GM19468 (cell line): ENCODE results near the gene VRK1.
"Not testable (repeated sequence)": the region's sequence is repeated elsewhere in the genome, so short reads cannot be mapped to it uniquely, and the experiment has no call there.

Experiments used
- ATAC-seq: cut with Tn5 transposase; IDR thresholded peaks from one replicate; pipeline ENCODE4 v1.9.1; 2021; ENCODE audit warnings: mild to moderate bottlenecking, moderate library complexity, moderate number of reproducible peaks; ENCODE audit not compliant: unreplicated experiment; ENCODE audit errors: extremely low read depth

The VRK1 gene

DNA sequence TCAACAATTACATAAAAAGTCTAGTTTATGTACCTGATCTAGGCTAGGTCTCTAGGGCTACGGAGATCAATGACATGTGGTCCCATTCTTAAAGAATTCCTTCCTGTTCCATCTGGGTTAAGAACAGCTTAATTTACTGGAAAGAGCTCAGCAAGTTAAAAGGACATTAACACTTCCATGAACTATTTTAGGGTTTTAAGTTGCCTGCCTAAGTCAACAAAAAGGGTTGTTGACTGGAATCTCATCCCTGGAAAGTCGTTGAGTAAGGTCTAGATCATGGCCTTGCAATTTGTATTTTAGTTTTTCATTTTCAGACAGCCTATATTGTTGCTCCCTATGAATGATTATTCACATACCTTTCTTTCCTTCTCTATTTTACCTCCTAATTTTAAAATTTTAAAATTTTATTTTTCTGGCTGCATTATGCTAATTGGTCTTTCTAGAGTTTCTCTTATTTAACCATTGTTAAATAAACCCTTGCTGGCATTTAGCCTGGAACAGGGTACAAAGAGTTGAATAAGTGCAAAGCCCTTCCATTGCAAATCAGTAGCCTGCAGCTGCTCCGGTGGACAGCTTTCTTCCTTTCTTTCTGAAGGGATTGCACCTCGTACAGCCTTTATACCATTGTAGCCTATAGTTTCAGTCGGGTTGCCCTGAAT, 66.3 kb downstream of the VRK1 start:
- ATAC-seq: no peak

DNA sequence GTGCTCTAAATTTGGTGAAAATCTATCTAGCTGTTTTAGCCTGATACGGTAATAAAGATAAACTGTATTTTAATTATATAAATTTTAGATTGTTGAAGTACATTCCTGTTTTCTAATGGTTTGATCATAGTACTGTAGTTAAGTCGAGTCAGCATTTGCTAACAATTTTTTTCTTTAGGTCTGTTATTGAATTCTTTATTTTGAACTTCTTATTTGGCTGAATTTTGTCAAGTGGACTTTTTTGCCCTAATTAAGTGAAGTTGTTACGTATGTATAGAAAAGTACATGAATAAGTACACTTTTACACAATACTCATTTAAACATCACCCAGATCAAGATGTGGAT, 66.8 kb downstream of the VRK1 start:
- no peak for ATAC-seq

- no peak for ATAC-seq
Observed at GRCh38 chr14:96867634-96868033, 70.5 kb downstream of the VRK1 start.

GRCh38 chr14:96874127-96874526, 76.9 kb downstream of the VRK1 start:
- ATAC-seq: no peak

- no peak for ATAC-seq
Observed at GRCh38 chr14:96876747-96877146, 79.6 kb downstream of the VRK1 start.

GRCh38 chr14:96881713-96882112, 84.5 kb downstream of the VRK1 start:
- ATAC-seq: peak; percentile 60

DNA sequence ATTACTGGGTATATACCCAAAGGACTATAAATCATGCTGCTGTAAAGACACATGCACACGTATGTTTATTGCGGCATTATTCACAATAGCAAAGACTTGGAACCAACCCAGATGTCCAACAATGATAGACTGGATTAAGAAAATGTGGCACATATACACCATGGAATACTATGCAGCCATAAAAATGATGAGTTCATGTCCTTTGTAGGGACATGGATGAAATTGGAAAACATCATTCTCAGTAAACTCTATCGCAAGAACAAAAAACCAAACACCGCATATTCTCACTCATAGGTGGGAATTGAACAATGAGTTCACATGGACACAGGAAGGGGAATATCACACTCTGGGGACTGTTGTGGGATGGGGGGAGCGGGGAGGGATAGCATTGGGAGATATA, 86.8 kb downstream of the VRK1 start:
- ATAC-seq: not testable (repeated sequence)

DNA sequence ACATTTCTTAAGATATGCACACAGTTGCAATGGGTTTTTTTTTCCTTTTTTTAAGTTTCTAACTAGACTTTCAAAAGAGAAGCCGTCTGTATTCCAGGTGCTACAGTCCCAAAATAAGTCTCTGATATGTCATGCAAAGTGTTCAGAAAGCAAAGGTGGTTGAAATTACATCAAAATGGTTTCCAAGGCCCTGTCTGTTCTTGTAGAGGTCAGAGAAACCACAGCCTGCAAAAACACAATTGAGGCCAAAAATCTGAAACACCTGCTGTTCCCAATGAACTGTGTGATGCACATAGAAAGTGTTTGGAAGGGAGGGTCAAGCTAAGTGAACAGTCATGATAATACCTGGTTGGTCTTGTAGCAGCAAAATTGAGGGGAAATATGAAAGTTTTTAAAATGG, 91.0 kb downstream of the VRK1 start:
- peak; percentile 71 for ATAC-seq

DNA sequence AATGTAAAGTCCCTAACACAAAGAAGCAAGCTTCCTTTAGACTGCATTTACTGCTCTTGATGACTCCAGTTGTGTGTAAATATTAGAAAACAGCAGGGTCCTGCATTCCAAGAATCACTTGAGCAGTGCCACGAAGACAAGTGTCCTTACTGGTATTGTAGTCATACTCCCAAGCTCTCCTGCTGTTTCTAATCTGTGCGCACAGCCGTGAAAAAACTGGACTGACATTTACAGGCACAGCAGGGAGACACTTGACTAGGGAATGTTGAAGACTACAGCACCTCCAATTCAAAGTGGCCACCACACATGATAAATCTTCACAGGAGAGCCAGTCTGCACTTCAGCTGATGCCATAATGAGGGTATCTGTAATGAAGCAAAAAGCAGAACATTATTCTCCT, 91.4 kb downstream of the VRK1 start:
- ATAC-seq: no peak

GRCh38 chr14:96889091-96889490, 91.9 kb downstream of the VRK1 start:
- no peak for ATAC-seq

DNA sequence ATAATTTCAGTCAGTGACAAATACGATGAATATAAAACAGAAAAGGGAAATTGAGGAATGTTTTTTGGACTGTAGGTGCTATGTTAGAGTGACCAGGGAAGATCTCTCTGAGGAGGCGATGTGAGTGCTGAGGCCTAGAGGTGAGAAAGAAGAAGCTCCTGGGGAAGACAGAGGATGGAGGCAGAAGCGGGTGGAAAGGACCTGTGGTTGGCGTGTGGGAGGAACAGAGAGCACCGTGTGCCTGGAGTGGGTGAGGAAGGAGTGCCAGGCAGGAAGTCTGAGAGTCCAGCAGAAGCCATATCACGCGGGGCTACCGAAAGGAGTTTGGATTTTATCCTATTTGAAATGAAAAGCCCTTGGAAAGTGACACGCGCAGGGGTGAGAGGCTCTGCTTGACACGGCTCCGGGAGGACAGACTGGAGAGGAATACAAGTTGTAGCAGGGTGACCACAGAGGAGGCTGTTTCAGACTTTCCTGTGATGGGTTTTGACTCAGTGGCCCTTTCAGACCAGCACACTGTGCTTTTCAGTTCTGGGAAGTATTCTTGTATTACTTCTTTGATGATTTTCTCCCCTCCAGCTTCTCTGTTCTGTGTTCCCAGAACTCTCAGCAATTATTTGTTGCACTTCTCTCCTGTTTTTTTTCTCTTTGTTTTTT, 96.9 kb downstream of the VRK1 start:
- no peak for ATAC-seq

- ATAC-seq: no peak
Observed at GRCh38 chr14:96894966-96895365, 97.8 kb downstream of the VRK1 start.

- ATAC-seq: peak; percentile 49
Observed at GRCh38 chr14:96895658-96896271, 98.6 kb downstream of the VRK1 start.

- no peak for ATAC-seq
Observed at GRCh38 chr14:96897184-96897583, 100.0 kb downstream of the VRK1 start.

DNA sequence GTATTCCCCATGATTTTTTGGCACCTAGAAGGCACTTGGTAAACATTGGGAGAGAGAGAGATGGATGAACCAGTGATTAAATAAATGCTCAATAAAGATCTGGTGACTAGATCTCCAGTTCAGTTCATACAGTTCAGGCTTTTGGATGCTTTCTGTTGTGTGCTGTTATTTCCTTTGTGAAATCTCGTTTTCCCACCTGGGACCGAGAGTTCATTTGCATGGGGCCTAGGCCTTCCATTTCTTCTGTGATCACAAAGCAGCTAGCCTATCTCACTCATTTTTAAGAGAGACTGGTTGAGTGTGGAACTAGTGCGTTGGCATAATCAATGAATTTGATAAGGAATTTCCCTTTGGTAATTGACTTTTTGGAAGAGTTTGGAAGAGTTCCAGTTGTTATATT, 104.0 kb downstream of the VRK1 start:
- ATAC-seq: peak; percentile 78

GRCh38 chr14:96902004-96902403, 104.8 kb downstream of the VRK1 start:
- ATAC-seq: no peak

- ATAC-seq: no peak
Observed at GRCh38 chr14:96903444-96904023, 106.4 kb downstream of the VRK1 start.

DNA sequence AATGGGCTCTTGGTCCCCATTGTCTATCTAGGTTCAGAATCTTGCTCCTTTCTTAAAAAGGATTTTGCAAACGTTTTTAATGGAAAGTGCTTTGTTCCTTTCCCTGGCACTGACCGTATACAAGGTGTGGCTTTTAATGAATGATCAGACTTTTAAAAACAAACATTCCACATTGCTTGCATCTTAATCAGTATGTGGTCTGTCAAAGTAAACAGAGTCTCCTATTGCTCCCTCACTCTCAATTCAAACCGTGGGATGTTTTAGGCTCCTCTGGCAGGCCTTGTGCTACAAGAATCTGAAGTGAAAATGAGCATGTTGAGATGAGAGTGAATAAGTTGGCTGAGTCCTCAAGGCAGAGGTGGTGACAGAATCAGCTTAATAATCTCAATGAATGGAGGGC, 107.0 kb downstream of the VRK1 start:
- no peak for ATAC-seq

GRCh38 chr14:96905065-96905464, 107.9 kb downstream of the VRK1 start:
- no peak for ATAC-seq

DNA sequence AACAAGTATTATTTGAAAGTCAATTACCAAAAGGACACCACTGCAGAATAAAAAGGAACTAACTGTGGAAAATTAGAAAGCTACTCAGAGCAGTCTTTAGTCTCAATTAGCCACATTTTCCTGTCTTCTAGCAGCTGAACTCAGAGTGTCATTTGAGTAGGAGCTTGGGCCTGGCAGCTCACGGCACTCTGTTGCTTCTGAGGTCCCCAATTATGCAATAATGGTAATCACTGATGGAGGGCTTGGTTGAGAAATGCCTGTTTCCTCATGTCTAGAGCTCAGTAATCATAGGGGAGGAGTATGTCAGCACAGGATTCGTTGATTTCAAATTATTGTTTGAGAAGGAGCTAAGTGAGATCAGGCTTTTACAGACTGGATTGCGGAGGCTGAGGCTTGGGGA, 108.6 kb downstream of the VRK1 start:
- ATAC-seq: no peak

DNA sequence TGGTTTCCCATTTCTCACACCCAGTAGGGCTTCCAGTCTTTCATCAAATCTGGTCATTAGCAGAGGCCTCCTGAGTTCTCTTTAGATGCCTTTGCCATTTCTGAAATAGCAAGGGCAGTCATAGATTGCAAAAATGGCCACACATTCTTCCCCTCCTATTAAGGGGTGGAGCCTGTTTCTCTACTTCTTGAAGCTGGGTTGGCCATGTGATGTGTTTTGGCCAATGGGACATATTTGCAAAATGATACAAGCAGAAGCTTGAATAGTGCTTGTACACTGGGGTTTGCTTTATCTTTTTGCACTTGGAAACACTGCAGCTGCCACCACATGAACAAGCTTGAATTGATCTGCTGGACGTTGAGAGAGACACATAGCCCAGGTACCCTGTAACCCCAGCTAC, 109.3 kb downstream of the VRK1 start:
- no peak for ATAC-seq
